T-helper 22 cell (primary cell): ENCODE measurements around the gene TTC28.

ENCODE experiments used
- DNase-seq: peaks from one replicate; pipeline ENCODE4 v3.0.0-alpha.2; 2020; ENCODE audit warnings: low read depth

TTC28 gene

DNA sequence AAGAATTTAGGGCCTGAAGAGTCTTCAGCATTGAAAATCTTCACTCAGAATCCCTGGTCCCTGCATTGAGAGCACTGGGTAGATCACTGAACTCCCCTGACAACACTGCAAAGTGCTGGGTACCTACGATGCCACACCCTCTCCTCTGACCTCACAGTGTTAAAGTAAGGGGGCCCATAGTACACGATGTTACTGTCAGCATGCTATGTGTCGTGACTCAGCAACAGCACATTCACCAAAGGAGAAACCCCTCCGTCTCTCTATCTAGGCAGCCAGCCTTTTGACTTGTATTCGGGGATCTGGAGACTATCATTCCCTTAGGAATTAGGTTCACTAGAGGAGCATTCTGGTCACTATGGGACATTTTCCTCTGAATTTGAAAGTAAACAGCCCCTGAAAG lies 693.2 kb downstream of the TTC28 start:
- DNase-seq: no peak

DNA sequence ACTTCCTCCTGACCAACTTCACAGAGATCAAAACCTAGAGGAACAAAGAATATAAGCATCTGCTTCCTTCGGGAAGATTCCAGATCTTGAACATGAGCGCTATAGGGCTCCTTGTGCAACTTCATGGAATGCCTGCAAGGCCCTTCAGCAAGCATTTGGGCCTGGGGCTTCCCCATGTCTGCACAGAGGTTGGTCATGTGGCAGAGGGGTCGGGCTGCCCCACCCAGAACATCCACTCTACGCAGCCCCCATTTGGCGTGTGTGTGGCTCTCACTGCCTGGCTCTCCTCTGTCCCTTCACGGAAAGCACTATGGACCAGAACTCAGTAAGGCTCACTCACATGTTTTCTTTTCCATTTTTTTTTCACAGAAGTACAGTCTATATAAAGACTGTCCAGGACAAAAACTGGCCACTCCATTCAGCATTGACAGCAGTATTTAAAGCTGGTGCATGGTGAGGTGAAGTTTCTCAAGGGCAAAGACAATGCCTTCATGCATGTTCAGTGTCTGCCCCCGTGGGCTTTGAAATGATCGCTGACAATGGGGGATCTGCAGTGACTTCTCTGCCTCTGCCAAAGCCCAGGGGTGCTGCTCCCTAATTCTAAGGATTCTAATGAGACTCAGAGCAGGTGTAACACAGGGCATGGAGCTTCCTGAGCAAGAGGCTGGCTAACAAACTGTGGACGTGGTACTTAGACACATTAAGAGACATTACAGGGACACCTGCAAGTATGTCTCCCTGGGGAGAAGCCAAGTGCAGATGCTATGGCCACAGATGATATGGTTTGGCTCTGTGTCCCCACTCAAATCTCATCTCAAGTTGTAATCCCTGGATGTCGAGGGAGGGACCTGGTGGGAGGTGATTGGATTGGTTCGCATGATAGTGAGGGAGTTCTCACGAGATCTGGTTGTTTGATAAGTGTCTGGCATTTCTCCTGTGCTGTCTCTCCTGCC lies 694.0 kb downstream of the TTC28 start:
- no peak for DNase-seq

DNA sequence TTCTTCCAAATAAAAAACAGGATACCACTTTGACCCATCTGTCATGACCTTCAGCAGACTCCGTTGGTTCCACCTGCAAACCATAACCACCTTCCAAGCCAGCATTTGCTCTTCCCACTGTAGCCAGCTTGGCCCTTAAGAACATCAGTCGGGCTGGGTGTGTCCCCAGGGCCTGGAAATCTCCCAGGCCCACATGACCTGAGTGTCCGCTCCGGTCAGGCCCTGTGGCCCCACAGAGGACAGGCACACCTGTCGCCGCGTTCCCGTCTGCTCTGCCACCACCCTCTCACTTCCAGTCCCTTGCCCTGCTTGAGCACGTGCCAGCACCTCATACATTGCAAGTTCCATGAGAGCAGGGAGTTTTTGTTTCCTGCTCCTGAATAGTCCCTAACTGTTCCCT lies 694.9 kb downstream of the TTC28 start:
- no peak for DNase-seq

DNA sequence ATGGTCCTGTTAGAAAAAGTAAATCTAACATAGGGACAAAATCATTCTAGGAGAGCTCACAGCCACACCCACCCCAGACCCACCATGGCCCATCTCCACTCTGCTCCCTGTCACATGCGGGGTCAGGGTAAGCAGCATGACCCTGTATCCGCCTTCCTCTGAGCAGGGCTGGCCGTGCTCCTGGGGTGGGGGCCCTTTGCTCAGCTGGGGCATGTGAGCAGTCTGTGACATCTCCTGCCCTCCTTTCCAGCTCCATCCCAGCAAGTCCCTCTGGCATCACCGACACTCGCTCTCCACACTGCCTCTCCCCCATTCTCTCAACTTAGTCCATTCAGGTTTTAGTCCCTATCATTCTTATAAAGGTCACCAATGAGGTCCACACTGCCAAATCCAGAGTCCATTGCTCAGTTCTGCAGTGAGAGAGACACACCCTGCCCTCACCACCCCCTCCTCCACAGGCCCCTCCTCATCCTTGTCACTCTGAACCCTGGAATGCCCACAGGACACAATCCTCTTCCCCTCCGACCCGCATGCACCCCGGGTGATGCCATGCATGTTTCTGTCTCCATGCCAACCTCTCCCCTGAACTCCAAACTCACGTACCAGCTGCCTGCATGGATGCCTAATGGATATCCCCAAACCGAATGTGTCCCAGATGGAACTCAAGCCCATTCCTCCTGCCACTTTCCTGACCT lies 695.5 kb downstream of the TTC28 start:
- no peak for DNase-seq

DNA sequence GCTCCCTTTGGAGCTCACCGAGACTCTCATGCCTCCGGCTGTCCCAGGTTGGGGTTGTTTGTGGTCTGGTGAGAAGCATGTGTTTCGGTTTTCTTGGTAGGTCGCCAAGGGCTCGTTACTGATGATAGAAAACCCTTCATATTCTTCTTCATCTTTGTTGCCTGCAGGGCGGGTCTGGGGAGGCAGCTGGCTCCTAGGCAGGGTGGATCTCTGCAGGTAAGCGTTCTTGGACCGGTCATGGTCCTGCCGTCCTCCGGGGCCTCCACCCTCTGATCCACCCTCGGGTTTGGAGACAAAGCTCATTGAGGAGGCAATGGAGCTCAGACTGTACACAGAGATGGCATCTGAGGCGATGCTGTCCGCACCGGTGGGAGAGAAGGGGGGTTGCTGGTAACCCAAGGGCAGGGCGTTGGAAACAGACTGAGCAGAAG lies 696.3 kb downstream of the TTC28 start:
- no peak for DNase-seq

DNA sequence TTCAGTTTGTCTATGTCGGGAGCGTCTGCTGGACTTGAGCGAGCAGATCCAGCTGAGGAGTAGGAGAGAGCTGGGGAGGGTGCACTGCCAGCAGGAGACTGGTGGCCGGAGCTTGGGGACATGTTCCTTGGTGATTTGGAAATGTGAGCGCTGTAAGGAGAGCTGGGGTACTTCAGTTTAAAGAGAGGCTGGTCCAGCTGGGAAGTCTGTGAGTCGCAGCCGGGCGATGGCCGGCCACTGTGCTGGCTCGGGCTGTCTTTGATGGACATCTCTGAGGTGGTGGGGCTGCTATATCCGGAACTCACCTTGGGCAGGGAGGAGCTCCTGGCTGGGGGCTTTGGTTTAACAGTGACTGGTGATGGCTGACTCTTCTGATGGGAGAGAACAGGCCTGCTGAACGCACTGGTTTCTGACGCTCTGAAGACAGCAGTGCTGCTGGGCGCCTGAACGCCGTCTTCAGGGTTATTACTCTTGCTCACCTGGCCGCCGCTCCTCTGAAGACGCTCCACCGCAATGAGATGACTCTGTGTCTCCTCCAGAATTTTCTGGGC lies 696.9 kb downstream of the TTC28 start:
- no peak for DNase-seq

DNA sequence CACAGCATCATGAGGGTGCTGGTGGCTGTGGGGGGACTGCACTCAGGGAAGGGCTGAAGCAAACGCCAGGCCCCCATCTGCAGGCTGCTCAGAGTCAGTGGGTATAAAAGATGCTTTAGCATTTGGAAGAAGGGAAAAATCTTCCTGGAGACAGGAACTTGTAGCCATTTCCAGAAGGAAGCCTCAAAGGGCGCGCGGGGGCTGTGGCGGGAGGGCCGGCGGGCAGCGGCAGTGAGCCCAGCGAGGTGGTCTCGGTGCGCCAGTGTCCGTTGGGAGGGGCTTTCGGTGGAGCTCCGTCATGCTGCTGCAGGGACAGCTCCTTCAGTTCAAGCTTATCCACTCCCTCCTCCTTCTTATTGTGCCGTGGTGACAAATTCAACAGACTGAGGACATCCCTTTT lies 697.5 kb downstream of the TTC28 start:
- DNase-seq: no peak

DNA sequence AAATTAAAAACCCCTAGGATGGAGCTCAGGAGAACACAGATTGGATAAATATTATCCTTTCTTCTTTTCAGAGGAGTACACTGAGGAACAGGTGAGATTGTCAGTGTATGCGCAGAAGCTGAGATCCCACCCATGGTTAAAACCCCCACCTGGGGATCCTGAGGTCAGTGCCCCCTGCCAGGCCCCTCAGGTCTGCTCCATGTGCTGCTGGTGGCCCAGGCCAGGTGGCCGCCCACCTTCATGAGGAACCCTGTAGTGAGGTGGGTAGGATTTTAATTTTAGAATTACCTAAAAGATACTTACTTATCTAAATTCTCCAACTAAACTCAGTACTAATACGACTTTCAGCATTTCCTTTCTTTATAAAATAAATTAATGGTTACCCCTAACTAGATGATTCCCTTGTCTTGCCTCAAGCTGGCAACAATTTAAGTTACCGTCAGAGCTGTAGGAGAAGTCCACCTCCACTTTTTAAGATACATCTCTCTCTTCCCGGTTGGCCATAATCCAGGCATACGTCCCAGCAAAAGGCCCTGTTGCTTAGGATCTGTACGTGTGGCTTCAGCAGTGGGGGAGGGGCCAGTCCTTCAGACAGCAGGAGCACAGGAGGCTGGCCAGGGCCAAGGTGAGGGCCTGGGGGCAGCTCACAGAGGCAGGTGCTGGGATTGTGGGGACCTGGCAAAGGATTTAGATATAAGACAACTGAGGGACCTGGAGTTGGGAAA lies 699.1 kb downstream of the TTC28 start:
- no peak for DNase-seq

DNA sequence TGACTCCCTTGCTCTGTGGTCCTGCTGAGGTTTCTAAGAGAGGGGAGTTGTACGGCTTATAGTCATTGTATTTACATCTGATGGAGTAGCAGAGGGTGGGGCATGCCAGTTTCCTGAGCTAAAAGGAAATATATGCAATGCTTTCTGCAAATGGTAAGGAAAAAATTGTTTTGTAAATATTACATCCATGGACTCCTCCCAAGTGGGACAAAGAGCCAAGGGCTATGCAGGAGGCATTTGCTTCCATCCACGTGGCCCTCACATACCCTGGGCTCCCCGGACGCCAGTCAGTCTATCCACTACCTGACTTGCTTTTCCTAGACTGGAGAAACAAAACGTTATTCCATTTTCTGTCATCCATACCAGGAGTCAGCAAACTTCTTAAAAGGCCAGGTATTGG lies 700.8 kb downstream of the TTC28 start:
- DNase-seq: no peak

DNA sequence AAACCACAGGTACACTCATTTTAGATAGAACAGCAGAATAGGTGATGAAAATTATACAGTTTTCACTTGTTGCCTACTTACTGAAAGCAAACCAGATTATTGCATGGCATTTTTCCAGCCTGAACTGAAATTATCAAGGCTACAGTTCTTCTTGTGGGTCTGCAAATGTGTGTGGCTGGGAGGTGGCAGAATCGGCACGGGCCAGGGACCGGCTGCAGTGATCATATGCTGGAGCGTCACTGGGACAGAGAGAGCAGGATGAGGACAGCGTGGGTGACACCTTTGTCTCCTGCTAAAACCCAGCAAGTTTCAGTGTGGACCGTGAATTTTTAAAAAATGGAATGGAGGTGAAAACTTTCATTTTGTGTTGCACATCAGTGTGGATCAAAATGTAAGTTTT lies 701.3 kb downstream of the TTC28 start:
- DNase-seq: no peak

DNA sequence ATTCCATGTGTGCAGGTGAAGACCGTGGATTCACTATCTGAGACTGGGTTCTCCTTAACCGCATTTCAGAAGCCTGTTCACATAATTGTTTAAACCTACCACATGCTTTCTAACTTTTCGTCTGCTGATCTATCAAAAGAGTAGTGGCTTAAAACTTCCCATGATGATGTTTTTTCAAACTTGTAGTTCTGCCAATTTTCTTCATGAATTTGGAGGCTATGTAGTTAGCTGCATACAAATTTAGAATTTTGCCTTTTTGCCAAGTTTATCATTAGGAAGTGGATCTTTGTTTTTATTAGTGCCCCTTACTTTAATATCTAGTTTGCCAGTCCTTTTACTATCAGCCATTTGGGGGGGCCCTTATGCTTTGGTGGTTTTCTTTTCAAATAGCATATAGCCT lies 703.1 kb downstream of the TTC28 start:
- no peak for DNase-seq

DNA sequence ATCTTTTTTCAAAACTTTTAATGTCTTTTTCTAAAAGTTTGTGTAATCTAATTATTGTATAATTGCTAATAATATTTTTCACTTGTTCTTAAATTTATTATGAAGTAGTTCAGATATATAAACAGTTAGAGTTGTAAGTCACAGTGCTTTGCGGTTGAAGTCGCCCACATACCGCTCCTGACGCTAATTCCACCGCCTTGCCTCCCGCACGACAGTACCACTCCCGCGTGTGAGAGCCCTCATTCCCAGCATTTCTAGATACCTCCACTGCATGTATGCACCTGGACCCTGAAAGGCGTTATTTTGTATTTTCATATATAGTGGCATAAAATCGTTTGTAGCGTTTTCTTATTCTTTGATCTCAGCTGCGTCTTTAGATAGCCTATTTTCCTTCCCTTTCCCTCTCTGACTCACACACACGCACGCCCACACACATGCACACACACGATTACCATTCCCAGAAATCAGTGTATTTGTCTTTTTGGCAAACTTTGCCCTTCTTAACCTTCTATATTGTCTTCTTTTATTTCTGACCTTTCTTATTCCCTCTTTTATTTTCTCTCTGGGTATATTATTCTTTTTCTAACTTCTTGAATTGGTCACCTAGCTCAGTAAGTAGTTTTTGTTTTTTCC lies 704.1 kb downstream of the TTC28 start:
- no peak for DNase-seq

DNA sequence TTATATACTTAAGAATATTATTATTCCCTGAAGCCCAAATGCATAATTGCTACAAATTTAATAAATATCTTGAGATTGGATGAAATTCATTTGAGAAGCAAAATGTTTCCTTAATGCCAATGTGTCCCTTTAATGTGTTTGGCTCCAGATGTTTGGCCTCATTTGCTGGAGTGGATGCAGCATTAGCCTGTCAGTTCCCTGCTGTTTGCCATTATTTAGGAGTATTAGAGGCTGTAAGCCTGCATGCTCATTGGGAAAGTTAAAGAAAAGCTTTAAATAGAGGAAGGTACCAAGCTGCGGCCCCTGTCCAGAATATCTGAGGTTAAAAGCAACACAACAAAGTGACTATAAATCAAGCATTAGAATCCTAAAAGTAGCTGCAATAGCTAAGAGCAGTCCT lies 705.8 kb downstream of the TTC28 start:
- DNase-seq: no peak

DNA sequence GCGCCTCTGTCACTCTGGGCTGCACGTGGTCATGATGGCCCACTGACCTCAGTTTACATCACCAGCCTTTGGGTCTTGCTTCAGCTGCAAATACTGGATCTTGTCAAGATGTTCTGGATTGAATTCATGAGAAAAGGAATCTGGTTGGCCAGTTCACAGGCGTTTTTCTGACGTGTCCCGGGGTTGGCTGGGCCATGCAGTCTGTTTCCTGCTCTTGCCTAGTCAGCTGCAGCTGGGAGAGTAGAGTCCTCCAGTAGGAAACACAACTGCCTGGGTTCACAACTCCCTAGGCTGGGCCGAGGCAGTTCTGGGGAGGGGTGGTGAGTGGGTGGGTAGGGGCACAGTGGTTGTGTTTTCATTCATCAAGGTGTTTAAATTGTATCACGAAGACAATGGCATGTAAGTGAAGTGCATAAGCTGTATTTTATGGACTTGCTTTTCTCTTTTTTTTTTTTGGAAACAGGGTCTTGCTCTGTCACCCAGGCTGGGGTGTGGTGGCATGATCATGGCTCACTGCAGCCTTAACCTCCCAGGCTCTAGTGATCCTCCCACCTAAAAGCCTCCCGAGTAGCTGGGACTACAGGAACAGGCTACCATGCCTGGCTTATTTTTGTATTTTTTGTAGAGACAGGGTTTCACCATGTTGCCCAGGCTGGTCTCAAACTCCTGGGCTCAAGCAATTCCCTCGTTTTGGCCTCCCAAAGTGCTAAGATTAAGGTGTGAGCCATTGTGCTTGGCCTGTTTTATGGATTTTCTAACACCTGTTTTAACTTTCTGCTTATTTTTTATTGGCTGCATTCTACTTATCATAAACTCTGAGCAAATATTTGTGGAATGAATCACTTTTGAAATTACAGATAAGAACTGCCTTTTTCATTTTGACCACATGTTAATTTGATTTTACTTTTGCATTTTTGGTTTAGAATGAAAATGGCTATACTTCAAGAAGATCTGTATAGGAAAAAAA lies 706.6 kb downstream of the TTC28 start:
- no peak for DNase-seq

DNA sequence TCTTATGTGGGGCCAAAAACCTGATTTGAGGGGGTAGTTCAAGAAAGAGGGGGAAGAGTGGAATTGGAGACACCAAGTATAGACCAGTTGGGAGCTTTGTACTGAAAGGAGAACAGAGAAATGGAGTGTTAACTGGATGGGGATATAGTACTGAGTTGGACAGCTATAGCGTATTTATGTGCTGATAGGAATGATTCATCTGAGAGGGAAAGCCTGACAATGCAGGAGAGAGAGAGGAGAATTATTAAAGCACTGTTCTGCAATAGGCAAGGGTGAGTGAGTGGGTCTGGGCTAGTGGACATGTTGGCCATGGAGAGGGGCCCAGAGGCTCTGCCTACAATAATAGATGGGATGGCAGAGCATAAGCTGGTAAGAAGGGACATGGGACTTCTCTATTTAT lies 707.7 kb downstream of the TTC28 start:
- no peak for DNase-seq

DNA sequence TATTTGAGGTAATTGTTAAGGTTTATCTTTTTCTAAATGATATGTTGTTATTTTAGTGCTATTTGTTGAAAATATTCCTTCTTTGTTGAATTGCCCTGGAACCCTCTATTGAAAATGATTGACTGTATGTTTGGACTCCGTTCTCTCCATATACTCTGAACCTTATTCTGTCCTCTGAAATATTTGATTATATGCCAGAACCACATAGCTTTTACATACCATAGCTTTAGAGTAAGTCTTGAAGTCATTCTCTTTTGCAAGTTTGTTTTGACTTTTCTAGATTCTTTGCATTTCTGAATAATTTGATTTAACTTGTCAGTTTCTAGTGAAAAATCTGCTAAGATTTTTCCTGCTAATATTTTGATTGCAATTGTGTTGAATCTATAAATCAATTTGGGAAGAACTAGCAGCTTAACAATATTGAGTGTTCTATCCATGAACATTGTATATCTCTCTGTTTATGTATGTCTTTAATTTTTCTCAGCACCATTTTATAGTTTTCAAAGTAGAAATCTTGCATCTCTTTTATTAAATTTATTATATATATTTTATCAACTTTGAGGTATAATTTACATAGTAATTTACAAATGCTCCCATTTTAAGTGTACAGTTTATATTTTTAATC lies 708.9 kb downstream of the TTC28 start:
- DNase-seq: no peak

DNA sequence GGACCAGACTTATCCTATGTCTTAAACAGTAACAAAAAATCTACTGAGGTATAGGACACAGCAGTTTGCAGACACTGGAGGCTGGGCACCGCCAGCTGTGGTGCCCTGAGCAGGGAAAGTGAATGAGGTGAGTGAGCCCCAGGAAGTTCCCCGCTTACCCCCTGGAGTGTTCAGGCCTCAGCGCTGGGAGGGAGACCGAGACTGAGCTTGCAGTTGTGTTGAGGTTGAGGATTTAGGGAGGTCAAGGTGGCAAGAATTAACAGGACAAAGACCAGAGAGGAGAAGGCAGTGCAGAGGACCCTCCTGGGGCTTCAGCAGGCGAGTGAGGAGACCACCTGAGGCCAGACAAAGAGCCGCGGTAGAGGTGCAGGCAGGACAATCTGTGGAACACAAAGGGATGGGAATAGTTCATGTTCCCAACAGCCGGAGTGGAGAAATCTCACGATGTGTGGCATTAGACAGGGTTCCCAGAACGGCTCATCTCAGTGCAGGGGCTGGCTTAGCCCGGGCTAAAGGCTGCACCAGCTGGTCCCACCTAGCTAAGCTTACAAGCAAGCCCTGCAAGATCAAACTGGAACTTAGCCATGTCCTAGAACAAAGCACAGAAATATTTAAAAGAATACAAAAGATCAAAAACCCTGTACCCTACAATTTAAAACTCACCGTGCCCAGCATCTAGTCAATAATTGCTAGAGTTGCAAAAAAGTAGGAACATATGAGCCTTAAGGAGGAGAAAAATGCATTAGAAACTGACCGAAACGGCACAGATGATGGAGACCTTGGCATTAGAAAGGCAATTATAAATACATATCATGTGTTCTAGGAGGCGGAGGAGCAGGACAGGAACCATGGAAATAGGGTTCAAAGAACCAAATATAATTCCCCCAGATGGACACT lies 713.2 kb downstream of the TTC28 start:
- no peak for DNase-seq

DNA sequence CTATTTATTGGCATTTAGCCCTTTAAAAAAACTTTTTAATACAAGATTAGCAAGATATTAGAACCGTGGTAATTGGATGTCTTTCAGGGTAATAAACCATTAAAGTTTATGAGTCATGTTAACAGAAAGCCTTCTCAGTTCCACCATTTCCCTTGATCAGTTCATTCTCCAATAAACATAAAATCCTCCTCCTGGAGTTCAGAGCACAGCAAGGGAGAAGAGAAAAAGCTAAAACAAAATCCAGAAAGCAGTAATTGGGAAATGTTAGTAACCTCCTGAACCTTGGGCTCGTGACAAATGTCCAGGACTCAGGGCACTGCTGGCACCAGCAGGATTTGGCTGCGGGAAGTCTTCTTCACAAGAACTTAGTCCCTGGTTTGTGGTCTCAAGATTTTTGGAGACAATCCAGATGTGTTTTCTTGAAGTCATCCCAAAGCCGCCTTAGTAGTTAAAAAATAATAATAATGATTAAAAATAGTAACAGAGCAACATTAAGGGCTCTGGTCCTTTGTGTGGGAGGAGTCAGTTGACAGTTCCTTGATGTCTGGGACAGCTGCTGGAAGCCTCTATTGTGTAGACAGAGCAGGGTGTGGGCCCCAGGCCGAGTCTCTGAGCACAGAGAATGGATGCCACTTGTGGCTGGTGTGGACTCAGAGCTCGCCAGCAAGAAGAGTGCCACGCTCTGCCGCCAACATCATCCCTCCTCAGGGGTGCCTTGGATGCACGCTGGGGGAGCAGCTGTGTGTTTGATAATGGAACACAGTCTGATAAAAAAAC lies 717.2 kb downstream of the TTC28 start:
- DNase-seq: no peak
